Measurements from ENCODE around the gene SIGLEC10. TPM values are rescaled to one million over a fixed set of nuclear protein-coding genes. Genes with fewer than 3 reads are reported as not detected.

Gene SIGLEC10
- total RNA-seq, 1 donor from 2014 or later: 1.4 TPM

DNA sequence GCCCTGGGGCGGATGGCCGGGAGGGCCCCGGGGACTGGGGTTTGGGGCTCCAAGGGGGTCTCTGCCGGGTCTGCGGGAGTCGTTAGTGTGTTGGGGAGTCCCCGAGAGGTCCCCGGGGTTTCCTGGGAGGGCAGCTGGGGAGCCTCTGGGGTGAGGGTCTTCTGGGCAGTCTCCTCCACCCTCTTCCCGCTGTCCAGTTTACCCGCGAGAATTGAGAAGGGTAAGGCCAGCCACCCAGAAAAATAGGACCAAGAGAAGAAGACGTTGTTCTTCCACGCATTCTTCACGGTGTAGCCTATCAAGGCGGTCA, 50.2 kb downstream of the SIGLEC10 start:
- intact Hi-C loops (cut with micrococcal nuclease): loop anchor here (1.0 to 10.0 kb wide), 6 partner anchors 27 to 1032 kb away; partner anchors contain the start of gene CTU1

GRCh38 chr19:51366389-51367254, 50.8 kb downstream of the SIGLEC10 start:
- intact Hi-C loops (cut with micrococcal nuclease): loop anchor here (1.0 to 10.0 kb wide), 8 partner anchors 27 to 1032 kb away; partner anchors contain the start of gene CTU1

DNA sequence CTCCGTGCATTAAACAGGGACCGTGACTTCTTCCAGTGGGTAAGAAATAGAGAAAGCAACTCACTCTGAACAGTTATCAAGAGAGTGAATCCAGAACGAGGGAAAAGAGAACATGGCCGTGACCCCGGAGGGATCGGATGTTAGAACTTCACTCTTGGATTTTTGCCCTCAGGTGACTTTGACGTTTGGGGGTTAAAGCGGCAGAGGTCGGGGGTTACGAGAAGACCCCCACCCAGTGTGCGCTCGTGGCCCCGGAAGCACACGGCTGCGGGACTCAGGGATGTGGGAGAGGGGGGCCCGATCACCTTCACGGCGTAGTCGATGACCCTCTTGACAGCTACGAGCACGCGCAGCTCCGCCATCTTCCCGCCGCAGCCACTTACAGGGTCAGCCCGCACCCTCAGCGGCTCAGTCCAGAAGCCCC, 51.5 kb downstream of the SIGLEC10 start, which contains the start of gene ETFB:
ETFB (minus strand) TSS at position 424 of the 424 bp plus-strand sequence; CDS start at position 362, 62 bp downstream.
- intact Hi-C loops (cut with micrococcal nuclease): loop anchor here (1.0 to 10.0 kb wide), 3 partner anchors 41 to 1031 kb away; no protein-coding TSS in a partner anchor

DNA sequence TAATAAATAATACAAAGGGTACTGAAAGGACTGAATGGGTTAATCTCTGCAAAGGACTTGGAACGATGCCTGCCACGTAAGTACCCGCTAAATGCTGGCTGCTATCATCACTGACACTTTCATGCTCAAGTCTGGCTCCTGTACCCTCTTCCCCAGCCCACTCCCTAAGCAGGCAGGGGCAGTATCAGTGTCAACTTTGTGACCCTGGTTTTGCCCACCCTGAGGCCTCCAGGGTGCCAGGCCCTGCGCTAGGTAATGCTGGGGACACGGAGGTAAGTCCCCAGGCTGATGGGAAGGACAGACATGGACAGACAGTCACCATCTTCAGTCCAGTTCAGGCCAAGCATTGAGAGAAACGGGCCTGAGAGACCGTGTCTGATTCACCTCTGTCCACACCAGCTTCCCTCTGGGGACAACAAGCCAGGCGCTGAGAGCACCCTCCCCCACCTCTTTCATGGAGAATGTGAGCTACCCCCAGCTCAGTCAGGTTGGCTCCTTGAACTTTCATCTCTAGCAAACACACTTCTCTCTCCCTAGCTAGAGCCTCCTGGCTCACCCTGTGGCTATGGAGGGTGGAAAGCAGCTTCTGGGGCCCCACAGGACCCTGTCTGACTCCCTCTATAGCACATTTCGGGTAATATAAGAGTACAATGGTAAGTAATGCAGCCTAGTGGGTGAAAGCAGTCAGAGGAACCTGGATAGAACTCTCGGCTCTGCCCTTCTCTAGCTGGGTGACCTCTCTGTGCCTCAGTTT, 52.1 kb downstream of the SIGLEC10 start:
- intact Hi-C loops (cut with micrococcal nuclease): loop anchor here (10.0 kb wide), 1 partner anchor 1031 kb away; no protein-coding TSS in a partner anchor

GRCh38 chr19:51364200-51365106, 53.0 kb downstream of the SIGLEC10 start:
- intact Hi-C loops (cut with micrococcal nuclease): loop anchor here (10.0 kb wide), 1 partner anchor 1030 kb away; no protein-coding TSS in a partner anchor

- intact Hi-C loops (cut with micrococcal nuclease): loop anchor here (10.0 kb wide), 1 partner anchor 1026 kb away; no protein-coding TSS in a partner anchor
Observed at GRCh38 chr19:51361239-51361638, 56.2 kb downstream of the SIGLEC10 start.

Other genes with a start within 250 kb of the SIGLEC10 start
- gene CD33, start 192.6 kb downstream of the SIGLEC10 start, total RNA-seq: 8.5 and 10.4 TPM in 2 replicates
- gene SIGLECL1, start 166.6 kb downstream of the SIGLEC10 start, total RNA-seq: not detected in 2 replicates
- gene IGLON5, start 106.0 kb downstream of the SIGLEC10 start, total RNA-seq: 0.15 TPM in 1 of 2 replicates, not detected in the other
- gene VSIG10L, start 75.5 kb downstream of the SIGLEC10 start, total RNA-seq: 1.0 and 1.2 TPM in 2 replicates
- 69.6 and 72.2 TPM in 2 replicates for gene ETFB, start 51.3 kb downstream of the SIGLEC10 start, total RNA-seq
- gene CLDND2, start 48.6 kb downstream of the SIGLEC10 start, total RNA-seq: 6.0 and 6.6 TPM in 2 replicates
- gene NKG7, start 45.0 kb downstream of the SIGLEC10 start, total RNA-seq: 129 and 133 TPM in 2 replicates
- gene LIM2, start 29.7 kb downstream of the SIGLEC10 start, total RNA-seq: not detected in 2 replicates
- 0.15 and 0.27 TPM in 2 replicates for gene C19orf84, start 27.1 kb downstream of the SIGLEC10 start, total RNA-seq
- gene SIGLEC8, start 40.8 kb upstream of the SIGLEC10 start, total RNA-seq: not detected in 2 replicates
- not detected in 2 replicates for gene CEACAM18, start 60.9 kb upstream of the SIGLEC10 start, total RNA-seq
- gene SIGLEC12, start 84.2 kb upstream of the SIGLEC10 start, total RNA-seq: 0.15 TPM in 1 of 2 replicates, not detected in the other
- gene SIGLEC6, start 114.0 kb upstream of the SIGLEC10 start, total RNA-seq: 0.34 and 2.9 TPM in 2 replicates
- 8.2 and 8.3 TPM in 2 replicates for gene ZNF175, start 153.6 kb upstream of the SIGLEC10 start, total RNA-seq
- not detected in 2 replicates for gene SIGLEC5, start 212.8 kb upstream of the SIGLEC10 start, total RNA-seq
- not detected in 2 replicates for gene SIGLEC14, start 229.2 kb upstream of the SIGLEC10 start, total RNA-seq